CD14-positive monocyte (primary cell): ENCODE measurements around the gene CALCOCO2. TPM values are rescaled to one million over a fixed set of nuclear protein-coding genes. Genes with fewer than 3 reads are reported as not detected.
A peak's percentile ranks its signal among the peaks of the same experiment; 100 is the strongest.

Experiments
- DNase-seq, 3 donors: peaks; one replicate each; pipeline ENCODE4 v3.0.0-alpha.2; 2011 to 2022
- H2AFZ ChIP-seq: 2 replicates; pipeline ENCODE4 v1.6.0; 2012; ENCODE audit warnings: mild to moderate bottlenecking, low read depth, low read length, inconsistent platforms; ENCODE audit not compliant: insufficient read depth, poor library complexity, severe bottlenecking
- H3K27ac ChIP-seq, 2 donors: 1 replicate in 1 of 2; 2 replicates in 1 of 2; pipeline ENCODE4 v1.5.1; 2012 to 2013; ENCODE audit warnings: low read length in 2 of 2, control low read depth in 1 of 2, inconsistent platforms in 1 of 2, low read depth in 1 of 2, mild to moderate bottlenecking in 1 of 2
- H3K27me3 ChIP-seq, 2 donors: one replicate each; pipeline versions ENCODE4 v1.6.0 to v1.6.1; 2011 to 2013; ENCODE audit warnings: low read length in 2 of 2; ENCODE audit not compliant: control insufficient read depth in 2 of 2, insufficient read depth in 2 of 2
- H3K36me3 ChIP-seq, 2 donors: replicated peaks in 1 of 2; 1 replicate in 1 of 2; 2 replicates in 1 of 2; pipeline versions ENCODE4 v1.5.1 to v1.6.1; 2012 to 2013; ENCODE audit warnings: low read length in 2 of 2, control low read depth in 1 of 2, inconsistent platforms in 1 of 2, mild to moderate bottlenecking in 1 of 2; ENCODE audit not compliant: insufficient read depth in 2 of 2, control insufficient read depth in 1 of 2
- H3K4me1 ChIP-seq, 2 donors: 1 replicate in 1 of 2; 2 replicates in 1 of 2; pipeline versions ENCODE4 v1.5.1 to v1.6.1; 2012 to 2013; ENCODE audit warnings: low read length in 2 of 2, control low read depth in 1 of 2, inconsistent platforms in 1 of 2, mild to moderate bottlenecking in 1 of 2, moderate library complexity in 1 of 2; ENCODE audit not compliant: insufficient read depth in 2 of 2, control insufficient read depth in 1 of 2
- H3K4me2 ChIP-seq: replicated peaks from 2 replicates; pipeline ENCODE3; 2012; ENCODE audit warnings: low read length, moderate library complexity, mild to moderate bottlenecking; ENCODE audit not compliant: poor library complexity, severe bottlenecking; ENCODE audit errors: extremely low read depth
- H3K4me3 ChIP-seq, 3 experiments: fragments of 200-600 bp in 1 of 3; sonication (generic) in 1 of 3; replicated peaks in 1 of 3; 1 replicate in 2 of 3; 2 replicates in 1 of 3; pipeline ENCODE4 v1.5.1; 2011 to 2013; ENCODE audit warnings: low read length in 3 of 3, mild to moderate bottlenecking in 3 of 3, control low read depth in 2 of 3, low read depth in 2 of 3, inconsistent platforms in 1 of 3, moderate library complexity in 1 of 3
- H3K79me2 ChIP-seq: 2 replicates; pipeline ENCODE4 v1.6.0; 2012; ENCODE audit warnings: mild to moderate bottlenecking, control low read depth, inconsistent platforms, low read length, moderate library complexity; ENCODE audit not compliant: insufficient read depth
- H3K9ac ChIP-seq: 2 replicates; pipeline ENCODE4 v1.6.0; 2017; ENCODE audit warnings: low read length, mild to moderate bottlenecking; ENCODE audit not compliant: insufficient read depth, poor library complexity, severe bottlenecking
- H3K9me3 ChIP-seq, 2 donors: replicated peaks in 1 of 2; 1 replicate in 1 of 2; 2 replicates in 1 of 2; pipeline versions ENCODE4 v1.5.1 to v1.6.1; 2012 to 2013; ENCODE audit warnings: low read length in 2 of 2, control low read depth in 1 of 2; ENCODE audit not compliant: control insufficient read depth in 1 of 2, insufficient read depth in 1 of 2
- H4K20me1 ChIP-seq: 2 replicates; pipeline ENCODE4 v1.6.0; 2012; ENCODE audit warnings: mild to moderate bottlenecking, low read length, control low read depth, moderate library complexity; ENCODE audit not compliant: insufficient read depth
- H3K27ac Mint-ChIP-seq, 7 donors: one replicate each; pipeline ENCODE4 v1.8.0; 2020; ENCODE audit warnings: mild to moderate bottlenecking in 7 of 7, mixed read lengths in 7 of 7, moderate library complexity in 6 of 7, inconsistent platforms in 2 of 7
- H3K27me3 Mint-ChIP-seq, 3 donors: one replicate each; pipeline ENCODE4 v1.8.0; 2021 to 2022; ENCODE audit warnings: low read depth in 3 of 3, mild to moderate bottlenecking in 3 of 3, mixed read lengths in 3 of 3, moderate library complexity in 3 of 3, inconsistent platforms in 1 of 3
- H3K36me3 Mint-ChIP-seq, 2 donors: one replicate each; pipeline ENCODE4 v1.8.0; 2020; ENCODE audit warnings: mixed read lengths in 2 of 2, inconsistent platforms in 1 of 2, mild to moderate bottlenecking in 1 of 2
- H3K4me1 Mint-ChIP-seq: one replicate; pipeline ENCODE4 v1.8.0; 2020; ENCODE audit warnings: mild to moderate bottlenecking, mixed read lengths
- H3K4me3 Mint-ChIP-seq, 2 donors: one replicate each; pipeline ENCODE4 v1.8.0; 2020; ENCODE audit warnings: mild to moderate bottlenecking in 2 of 2, mixed read lengths in 2 of 2, moderate library complexity in 1 of 2
- H3K9me3 Mint-ChIP-seq, 7 donors: one replicate each; pipeline ENCODE4 v1.8.0; 2020 to 2022; ENCODE audit warnings: mixed read lengths in 7 of 7, mild to moderate bottlenecking in 6 of 7, moderate library complexity in 6 of 7, inconsistent platforms in 2 of 7
- WGBS: methylation state at CpG from one replicate; pipeline ENCODE4 v1.1.5; 2013; ENCODE audit warnings: missing lambda C conversion rate; ENCODE audit not compliant: insufficient coverage; 5-methylcytosine and 5-hydroxymethylcytosine counted together
- intact Hi-C, 2 donors: fragments of 100-400 bp; cut with micrococcal nuclease; formaldehyde crosslinking; loops; one replicate each; pipeline versions ENCODE4 v1.15.0 to v1.15.1; 2023
- polyA plus RNA-seq, 3 donors: library from polyadenylated mRNA; depleted of rRNA in 1 of 3; unstranded in 2 of 3; stranded (reverse) in 1 of 3; fragments of 300-500 nt in 2 of 3; fragments of >200 nt in 1 of 3; fragmentation: Illumina TruSeq in 2 of 3; gene quantifications; 1 replicate in 2 of 3; 2 replicates in 1 of 3; pipeline ENCODE4 v1.2.3, GENCODE V29; 2012 to 2021
- TF ChIP-seq, protein P1 (sequence below): fragments of 200-600 bp; IDR thresholded peaks from one replicate; pipeline ENCODE4 v1.8.0; 2022; ENCODE audit warnings: antibody characterized with exemption, mild to moderate bottlenecking

CALCOCO2 gene
- polyA plus RNA-seq, 3 donors: 87.5 to 280 (median 214) TPM

DNA sequence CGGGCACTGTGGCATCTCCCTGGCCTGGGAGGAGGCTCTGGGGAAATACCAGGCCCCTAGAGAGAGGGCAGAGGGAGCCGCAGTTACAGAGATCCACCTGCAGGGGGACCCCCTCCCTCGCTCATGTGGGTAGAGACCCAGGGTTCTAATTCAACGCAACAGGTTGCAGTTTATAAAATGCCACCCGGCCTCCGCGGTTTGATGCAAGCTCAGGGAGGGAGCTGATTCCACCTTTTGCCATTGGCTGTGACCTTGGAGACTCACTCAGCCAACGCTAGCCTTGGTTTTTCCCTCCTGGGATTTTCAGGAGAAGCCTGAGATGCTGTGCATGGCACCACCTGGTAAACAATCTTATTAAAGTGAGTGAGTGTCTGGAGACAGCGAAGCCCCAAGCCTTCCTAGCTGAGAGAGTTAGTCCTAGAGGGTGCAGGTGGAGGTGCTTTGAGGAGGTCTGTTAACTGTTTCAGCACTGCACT lies 25.9 kb upstream of the CALCOCO2 start:
- H3K4me1 Mint-ChIP-seq: peaks cover 12% of the 10 kb centered on the region
- H3K36me3 ChIP-seq: no peaks in the 10 kb centered on the region
- H3K27ac ChIP-seq: no peak overlapping the region
- H3K4me2 ChIP-seq: no peak overlapping the region
- intact Hi-C loops: loop anchor here (2.0 kb wide), 1 partner anchor 74 kb away; no protein-coding TSS in a partner anchor
- no peak overlapping the region for H3K4me3 Mint-ChIP-seq
- TF ChIP-seq, protein P1, sequence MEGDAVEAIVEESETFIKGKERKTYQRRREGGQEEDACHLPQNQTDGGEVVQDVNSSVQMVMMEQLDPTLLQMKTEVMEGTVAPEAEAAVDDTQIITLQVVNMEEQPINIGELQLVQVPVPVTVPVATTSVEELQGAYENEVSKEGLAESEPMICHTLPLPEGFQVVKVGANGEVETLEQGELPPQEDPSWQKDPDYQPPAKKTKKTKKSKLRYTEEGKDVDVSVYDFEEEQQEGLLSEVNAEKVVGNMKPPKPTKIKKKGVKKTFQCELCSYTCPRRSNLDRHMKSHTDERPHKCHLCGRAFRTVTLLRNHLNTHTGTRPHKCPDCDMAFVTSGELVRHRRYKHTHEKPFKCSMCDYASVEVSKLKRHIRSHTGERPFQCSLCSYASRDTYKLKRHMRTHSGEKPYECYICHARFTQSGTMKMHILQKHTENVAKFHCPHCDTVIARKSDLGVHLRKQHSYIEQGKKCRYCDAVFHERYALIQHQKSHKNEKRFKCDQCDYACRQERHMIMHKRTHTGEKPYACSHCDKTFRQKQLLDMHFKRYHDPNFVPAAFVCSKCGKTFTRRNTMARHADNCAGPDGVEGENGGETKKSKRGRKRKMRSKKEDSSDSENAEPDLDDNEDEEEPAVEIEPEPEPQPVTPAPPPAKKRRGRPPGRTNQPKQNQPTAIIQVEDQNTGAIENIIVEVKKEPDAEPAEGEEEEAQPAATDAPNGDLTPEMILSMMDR: peak; percentile 96
- 4% methylated on average over 7 of the region's 9 CpGs for WGBS
- H3K4me3 ChIP-seq: no peak overlapping the region
- peaks cover 7 to 34% (median 22%) of the 10 kb centered on the region in 3 donors for H3K27me3 Mint-ChIP-seq
- no peaks in the 10 kb centered on the region for H3K79me2 ChIP-seq
- no peaks in the 10 kb centered on the region for H3K36me3 Mint-ChIP-seq
- H3K27me3 ChIP-seq: peaks cover 0 to 2% of the 10 kb centered on the region in 2 donors
- peaks cover 8% of the 10 kb centered on the region in 2 donors for H3K4me1 ChIP-seq
- DNase-seq: peak; percentile 24 to 53 (median 49)
- no peaks in the 10 kb centered on the region for H4K20me1 ChIP-seq
- H3K9me3 ChIP-seq: no peaks in the 10 kb centered on the region
- no peaks in the 10 kb centered on the region for H3K9me3 Mint-ChIP-seq
- no peak overlapping the region for H3K9ac ChIP-seq
- H2AFZ ChIP-seq: no peak overlapping the region
- no peak overlapping the region for H3K27ac Mint-ChIP-seq

DNA sequence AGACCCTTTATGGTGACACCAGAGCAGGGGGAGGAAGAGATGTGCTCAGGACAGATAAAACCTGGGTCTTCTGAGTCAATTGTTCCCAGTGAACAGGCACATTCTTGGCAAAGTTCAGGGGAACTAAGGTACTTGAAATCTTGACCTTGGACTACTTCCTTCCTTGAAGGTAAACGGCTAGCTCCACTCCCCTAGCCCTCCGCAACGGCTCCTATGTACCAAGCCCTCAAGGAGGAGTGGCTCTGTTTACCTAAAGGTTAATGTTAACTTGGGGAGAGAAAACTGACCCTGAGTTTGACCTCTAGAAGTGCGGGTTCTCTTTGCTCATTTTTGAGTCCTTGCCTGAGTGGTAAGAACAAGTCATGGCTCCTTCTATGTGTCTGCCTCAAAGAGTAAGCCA lies 21.7 kb upstream of the CALCOCO2 start:
- Mint-ChIP-seq H3K4me1 (no peaks in the 10 kb centered on the region), H3K9me3 (no peaks in the 10 kb centered on the region)
- peaks cover 5 to 8% of the 10 kb centered on the region in 2 donors for H3K27me3 ChIP-seq

More for the DNA sequence above, 21.7 kb upstream of the CALCOCO2 start:
- Mint-ChIP-seq H3K4me3 (no peak overlapping the region), H3K27me3 (peaks cover 12 to 38% (median 24%) of the 10 kb centered on the region in 3 donors), H3K27ac (peak overlapping the region in 1 of 7 donors; percentile 25), H3K36me3 (no peaks in the 10 kb centered on the region)
- Histone ChIP-seq H3K36me3 (no peaks in the 10 kb centered on the region), H3K9ac (no peak overlapping the region), H3K27ac (no peak overlapping the region), H3K4me2 (no peak overlapping the region), H4K20me1 (no peaks in the 10 kb centered on the region), H3K79me2 (no peaks in the 10 kb centered on the region), H3K4me3 (no peak overlapping the region), H3K9me3 (no peaks in the 10 kb centered on the region), H2AFZ (no peak overlapping the region), H3K4me1 (no peaks in the 10 kb centered on the region)
- intact Hi-C loops: no loop called here
- TF ChIP-seq, protein P1: no peak
- DNase-seq: no peak
- WGBS: 91% methylated on average over 1 of the region's 4 CpGs
